ENCODE measurements around the gene PCCA. TPM values are rescaled to one million over a fixed set of nuclear protein-coding genes. Genes with fewer than 3 reads are reported as not detected.
"Not testable (repeated sequence)": the region's sequence is repeated elsewhere in the genome, so short reads cannot be mapped to it uniquely, and the experiment has no call there.

Gene PCCA
- total and polyA plus RNA-seq, 5 experiments from 2014 or later = 8.9 to 14.5 (median 10.9) TPM

DNA sequence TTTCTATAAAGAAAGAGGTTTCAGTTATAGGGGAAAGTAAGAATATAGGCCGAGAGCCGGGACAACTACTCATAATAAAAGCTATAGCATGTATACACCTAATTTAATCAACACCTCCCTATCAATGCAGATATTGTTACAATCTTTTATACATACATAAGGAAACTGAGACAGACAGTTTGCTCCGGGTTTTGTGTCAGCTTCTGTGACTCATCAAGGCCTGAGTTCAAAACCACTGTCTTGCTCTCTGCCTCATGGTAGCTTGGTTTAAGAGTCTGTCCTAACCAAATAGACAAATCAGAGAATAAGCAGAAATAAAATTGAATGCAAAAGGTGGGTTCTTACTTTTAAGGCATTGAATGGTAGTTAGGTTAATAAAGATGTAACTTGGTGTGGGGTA is 276.8 kb downstream of the PCCA start:
- POLR2A ChIA-PET = no interaction called here
- H3K27me3 Mint-ChIP-seq = no peaks in the 10 kb centered on the region

DNA sequence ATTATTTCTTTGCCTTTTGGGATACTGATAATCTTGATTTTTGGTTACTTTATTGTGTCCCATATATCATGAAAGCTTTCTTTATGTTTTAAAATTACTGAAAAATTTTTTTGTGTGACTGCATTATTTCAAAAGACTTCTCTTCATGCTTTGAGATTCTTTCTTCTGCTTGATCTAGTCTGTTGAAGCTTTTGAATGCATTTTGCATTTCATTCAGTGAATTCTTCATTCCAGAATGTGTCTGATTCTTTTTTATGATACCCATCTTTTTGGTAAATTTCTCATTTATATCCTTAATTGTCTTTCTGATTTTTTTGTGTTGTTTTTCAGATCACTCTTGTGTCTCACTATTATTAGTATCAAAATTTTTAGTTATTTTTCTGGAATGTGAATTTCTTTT is 289.6 kb downstream of the PCCA start:
- no peak overlapping the region for H3K4me3 Mint-ChIP-seq
- H3K4me1 Mint-ChIP-seq = peaks cover 0 to 4% (median 0%) of the 10 kb centered on the region in 4 donors
- POLR2A ChIA-PET = no interaction called here
- H3K36me3 Mint-ChIP-seq = peaks cover 46 to 71% (median 52%) of the 10 kb centered on the region in 3 donors
- no peak for ATAC-seq
- no peak for DNase-seq
- peaks cover 14 to 59% (median 36%) of the 10 kb centered on the region in 9 donors for H3K9me3 Mint-ChIP-seq
- H3K27ac Mint-ChIP-seq = no peak overlapping the region
- no peaks in the 10 kb centered on the region for H3K27me3 Mint-ChIP-seq

More for the DNA sequence above, 276.8 kb downstream of the PCCA start:
- H3K9me3 Mint-ChIP-seq = peaks cover 0 to 2% (median 0%) of the 10 kb centered on the region in 9 donors
- no peak overlapping the region for H3K4me3 Mint-ChIP-seq
- ATAC-seq (no peak), DNase-seq (no peak)
- H3K27ac Mint-ChIP-seq = no peak overlapping the region
- H3K4me1 Mint-ChIP-seq = peaks cover 0 to 5% (median 0%) of the 10 kb centered on the region in 4 donors
- peaks cover 7 to 23% (median 20%) of the 10 kb centered on the region in 3 donors for H3K36me3 Mint-ChIP-seq

DNA sequence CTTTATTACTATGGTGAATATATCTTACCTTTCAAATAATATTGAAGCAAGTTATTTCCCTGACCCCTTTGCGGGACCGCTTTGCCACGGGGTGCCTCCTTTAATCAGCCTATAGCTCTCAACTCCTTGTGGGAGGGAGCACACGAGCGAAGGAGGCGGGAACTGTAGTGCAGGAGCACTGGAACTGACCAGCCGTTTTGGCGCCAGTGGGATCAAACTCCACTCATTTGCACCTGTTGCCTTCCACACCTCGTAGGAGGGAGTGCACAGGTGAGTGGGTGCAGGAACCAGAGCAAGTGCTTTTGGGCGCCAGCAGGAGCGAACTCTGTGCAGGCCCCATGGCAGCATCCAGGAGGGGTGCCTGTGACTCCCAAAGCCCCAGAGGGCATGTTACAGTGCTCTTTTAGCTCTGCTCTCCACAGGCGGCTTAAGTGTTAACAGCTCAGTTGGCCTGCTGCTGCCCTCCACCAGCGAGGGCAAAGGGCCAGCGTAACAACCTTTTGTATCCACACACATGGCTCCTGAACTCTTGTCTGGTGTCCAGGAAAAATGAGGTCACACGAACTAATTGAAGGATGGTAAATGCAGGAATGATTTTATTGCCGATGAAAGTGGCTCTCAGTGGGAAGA is 292.8 kb downstream of the PCCA start:
- DNase-seq (peak in 1 of 10 donors; percentile 60), ATAC-seq (no peak)
- Mint-ChIP-seq H3K9me3 (peaks cover 11 to 33% (median 21%) of the 10 kb centered on the region in 9 donors), H3K27ac (no peak overlapping the region), H3K36me3 (peaks cover 30 to 59% (median 42%) of the 10 kb centered on the region in 3 donors), H3K4me3 (no peak overlapping the region), H3K4me1 (peaks cover 0 to 4% (median 0%) of the 10 kb centered on the region in 4 donors), H3K27me3 (no peaks in the 10 kb centered on the region)
- POLR2A ChIA-PET = no interaction called here

DNA sequence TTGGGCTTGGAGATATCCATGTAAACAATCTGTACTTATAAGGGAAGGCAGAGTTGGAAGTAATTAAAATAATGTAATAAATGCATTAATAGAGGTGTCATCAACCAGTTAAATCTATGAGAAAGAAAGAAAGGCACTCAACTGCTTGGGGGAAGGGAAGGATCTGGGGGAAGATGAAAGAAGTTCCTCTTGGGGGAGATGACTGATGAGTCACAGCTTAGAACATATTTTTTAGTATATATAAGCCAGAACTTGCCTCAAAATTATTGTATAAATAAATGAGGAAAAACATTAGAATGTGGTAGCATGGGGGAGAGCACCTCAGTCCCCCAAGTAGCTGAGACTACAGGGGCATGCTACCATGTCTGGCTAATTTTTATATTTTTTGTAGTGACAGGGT is 293.9 kb downstream of the PCCA start:
- H3K27me3 Mint-ChIP-seq = no peaks in the 10 kb centered on the region
- H3K27ac Mint-ChIP-seq = no peak overlapping the region
- POLR2A ChIA-PET = no interaction called here
- peaks cover 23 to 58% (median 44%) of the 10 kb centered on the region in 3 donors for H3K36me3 Mint-ChIP-seq
- no peak for DNase-seq
- ATAC-seq = no peak
- H3K4me3 Mint-ChIP-seq = no peak overlapping the region
- peaks cover 5 to 23% (median 14%) of the 10 kb centered on the region in 9 donors for H3K9me3 Mint-ChIP-seq
- H3K4me1 Mint-ChIP-seq = peaks cover 0 to 4% (median 0%) of the 10 kb centered on the region in 4 donors

DNA sequence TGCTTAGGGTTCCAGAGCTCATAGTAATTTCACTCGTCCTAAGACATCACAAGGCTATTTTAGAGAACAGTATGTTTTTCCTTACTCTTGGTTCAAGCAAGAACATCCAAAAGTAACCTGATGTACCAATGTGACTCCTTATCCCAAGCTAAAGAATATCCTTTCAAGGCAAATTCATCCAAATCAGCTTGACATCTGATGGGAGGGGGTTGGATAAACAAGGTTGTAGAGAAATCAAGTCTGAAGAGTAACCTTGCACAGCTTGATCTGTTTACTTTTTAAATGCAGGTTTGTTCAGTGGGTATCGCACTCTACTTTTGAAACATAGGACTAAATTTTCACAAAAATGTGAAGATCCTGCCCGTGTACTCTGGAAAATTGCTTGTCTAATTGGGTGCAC is 298.5 kb downstream of the PCCA start:
- DNase-seq (no peak), ATAC-seq (no peak)
- POLR2A ChIA-PET = no interaction called here
- no peak overlapping the region for H3K4me3 Mint-ChIP-seq
- no peaks in the 10 kb centered on the region for H3K27me3 Mint-ChIP-seq
- peaks cover 0 to 3% (median 0%) of the 10 kb centered on the region in 9 donors for H3K9me3 Mint-ChIP-seq
- peaks cover 3 to 29% (median 22%) of the 10 kb centered on the region in 3 donors for H3K36me3 Mint-ChIP-seq
- H3K27ac Mint-ChIP-seq = no peak overlapping the region
- peaks cover 0 to 12% (median 2%) of the 10 kb centered on the region in 4 donors for H3K4me1 Mint-ChIP-seq

DNA sequence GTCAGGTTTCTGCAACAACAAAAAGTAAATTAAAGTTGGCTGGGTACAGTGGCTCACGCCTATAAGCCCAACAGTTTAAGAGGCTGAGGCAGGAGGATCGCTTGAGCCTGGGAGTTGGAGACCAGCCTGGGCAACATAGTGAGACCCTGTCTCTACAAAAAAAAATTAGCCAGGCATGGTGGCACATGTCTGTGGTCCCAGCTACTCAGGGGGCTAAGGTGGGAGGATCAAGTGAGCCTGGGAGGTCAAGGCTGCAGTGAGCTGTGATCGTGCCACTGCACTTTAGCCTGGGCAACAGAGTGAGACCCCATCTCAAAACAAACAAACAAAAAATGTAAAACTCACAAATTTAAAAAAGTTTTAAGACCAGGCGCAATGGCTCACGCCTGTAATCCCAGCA is 299.3 kb downstream of the PCCA start:
- H3K27me3 Mint-ChIP-seq, DNase-seq, H3K27ac Mint-ChIP-seq, POLR2A ChIA-PET, ATAC-seq, H3K9me3 Mint-ChIP-seq, H3K4me3 Mint-ChIP-seq: not testable (repeated sequence)
- H3K4me1 Mint-ChIP-seq = peaks cover 0 to 15% (median 6%) of the 10 kb centered on the region in 4 donors
- peaks cover 0 to 29% (median 27%) of the 10 kb centered on the region in 3 donors for H3K36me3 Mint-ChIP-seq

DNA sequence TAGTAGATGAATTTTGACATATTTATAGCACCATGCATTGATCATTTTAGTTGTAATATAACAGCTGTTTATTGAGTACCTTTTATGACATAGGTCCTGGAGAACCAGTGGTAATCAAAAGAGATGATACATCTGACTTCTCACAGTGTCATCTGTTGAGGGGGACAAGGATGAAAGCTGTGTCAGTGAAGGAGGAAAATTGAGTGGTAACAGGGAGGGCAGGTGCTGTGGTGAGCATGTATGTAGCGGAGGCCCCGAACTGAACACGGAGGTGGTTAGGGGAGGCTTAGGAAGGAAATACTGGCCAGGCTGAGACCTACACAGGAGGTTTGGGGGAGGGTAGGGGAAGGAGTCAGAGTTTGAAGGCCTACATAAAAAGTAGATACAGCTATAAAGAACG is 300.0 kb downstream of the PCCA start:
- H3K27ac Mint-ChIP-seq = no peak overlapping the region
- peaks cover 0 to 3% (median 0%) of the 10 kb centered on the region in 9 donors for H3K9me3 Mint-ChIP-seq
- no peak overlapping the region for H3K4me3 Mint-ChIP-seq
- no peak for ATAC-seq
- peaks cover 0 to 29% (median 26%) of the 10 kb centered on the region in 3 donors for H3K36me3 Mint-ChIP-seq
- peaks cover 0 to 22% (median 9%) of the 10 kb centered on the region in 4 donors for H3K4me1 Mint-ChIP-seq
- POLR2A ChIA-PET = no interaction called here
- DNase-seq = no peak
- no peaks in the 10 kb centered on the region for H3K27me3 Mint-ChIP-seq

DNA sequence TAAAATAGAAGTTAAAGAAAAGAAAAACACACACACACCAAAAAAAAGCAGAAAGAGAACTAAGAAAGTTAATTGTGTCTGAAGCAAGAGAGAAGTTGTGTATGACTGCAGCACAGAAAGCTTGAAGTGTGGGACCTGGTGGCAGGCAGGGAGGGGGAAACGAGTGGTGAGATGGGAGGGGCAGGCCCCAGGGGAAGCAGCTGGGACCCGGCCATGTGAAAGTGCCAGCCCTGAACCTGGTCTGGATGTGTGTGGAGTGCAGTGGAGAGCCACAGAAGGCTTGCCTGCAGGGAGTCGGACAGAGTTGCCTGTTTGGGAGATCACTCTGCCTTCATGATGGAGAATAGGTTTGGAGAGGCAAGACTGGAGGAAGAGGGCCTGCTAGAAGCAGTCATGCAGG is 300.7 kb downstream of the PCCA start:
- Mint-ChIP-seq H3K4me1 (peaks cover 0 to 27% (median 10%) of the 10 kb centered on the region in 4 donors), H3K4me3 (no peak overlapping the region), H3K27me3 (no peaks in the 10 kb centered on the region), H3K27ac (no peak overlapping the region), H3K9me3 (peaks cover 0 to 3% (median 0%) of the 10 kb centered on the region in 9 donors), H3K36me3 (peaks cover 0 to 29% (median 24%) of the 10 kb centered on the region in 3 donors)
- no peak for DNase-seq
- no peak for ATAC-seq
- POLR2A ChIA-PET = no interaction called here

DNA sequence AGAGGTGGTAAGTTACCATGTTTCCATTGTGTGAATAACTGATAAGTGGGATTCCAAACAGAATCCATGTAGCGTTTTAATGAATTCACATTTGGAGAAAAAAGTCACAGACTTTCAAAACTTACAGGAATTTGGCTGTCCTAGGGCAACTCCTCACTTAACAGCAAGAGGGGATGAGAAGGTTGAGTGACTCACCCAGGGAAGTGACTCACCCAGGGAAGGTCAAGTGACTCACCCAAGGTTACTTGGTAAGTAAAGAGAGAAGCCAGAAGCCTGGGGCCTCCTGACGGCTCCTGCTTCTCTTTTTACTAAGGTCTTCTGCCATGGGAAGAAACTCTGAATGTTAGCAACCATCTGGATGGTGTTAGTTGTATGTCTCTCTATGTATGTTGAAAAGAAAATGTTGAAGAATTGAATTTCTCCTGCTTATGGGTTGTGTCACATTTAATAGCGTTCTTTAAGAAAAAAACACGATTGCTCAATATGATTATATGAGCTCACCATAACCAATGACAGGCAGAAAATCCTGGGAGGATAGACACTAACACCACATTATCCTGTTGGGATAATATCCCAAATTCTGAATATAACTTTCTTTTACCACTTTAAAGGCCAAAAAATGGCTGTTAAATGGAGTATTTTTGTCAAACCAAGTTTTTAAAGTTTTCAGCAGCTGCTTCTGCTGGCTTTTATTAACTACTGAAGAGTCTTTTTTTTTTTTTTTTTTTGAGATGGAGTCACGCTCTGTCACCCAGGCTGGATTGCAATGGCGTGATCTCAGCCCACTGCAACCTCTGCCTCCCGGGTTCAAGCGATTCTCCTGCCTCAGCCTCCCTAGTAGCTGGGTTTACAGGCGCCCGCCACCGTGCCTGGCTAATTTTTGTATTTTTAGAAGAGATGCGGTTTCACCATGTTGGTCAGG is 304.1 kb downstream of the PCCA start:
- Mint-ChIP-seq H3K9me3 (peaks cover 0 to 3% (median 0%) of the 10 kb centered on the region in 9 donors), H3K4me3 (peak overlapping the region in 2 of 10 donors; percentile 5 to 13), H3K4me1 (peaks cover 0 to 30% (median 10%) of the 10 kb centered on the region in 4 donors), H3K27ac (peak overlapping the region in 2 of 10 donors; percentile 49 to 63), H3K27me3 (no peaks in the 10 kb centered on the region), H3K36me3 (peaks cover 0 to 29% (median 3%) of the 10 kb centered on the region in 3 donors)
- POLR2A ChIA-PET = no interaction called here
- ATAC-seq = peak in 1 of 2 donors; percentile 39
- peak in 1 of 10 donors; percentile 29 for DNase-seq

DNA sequence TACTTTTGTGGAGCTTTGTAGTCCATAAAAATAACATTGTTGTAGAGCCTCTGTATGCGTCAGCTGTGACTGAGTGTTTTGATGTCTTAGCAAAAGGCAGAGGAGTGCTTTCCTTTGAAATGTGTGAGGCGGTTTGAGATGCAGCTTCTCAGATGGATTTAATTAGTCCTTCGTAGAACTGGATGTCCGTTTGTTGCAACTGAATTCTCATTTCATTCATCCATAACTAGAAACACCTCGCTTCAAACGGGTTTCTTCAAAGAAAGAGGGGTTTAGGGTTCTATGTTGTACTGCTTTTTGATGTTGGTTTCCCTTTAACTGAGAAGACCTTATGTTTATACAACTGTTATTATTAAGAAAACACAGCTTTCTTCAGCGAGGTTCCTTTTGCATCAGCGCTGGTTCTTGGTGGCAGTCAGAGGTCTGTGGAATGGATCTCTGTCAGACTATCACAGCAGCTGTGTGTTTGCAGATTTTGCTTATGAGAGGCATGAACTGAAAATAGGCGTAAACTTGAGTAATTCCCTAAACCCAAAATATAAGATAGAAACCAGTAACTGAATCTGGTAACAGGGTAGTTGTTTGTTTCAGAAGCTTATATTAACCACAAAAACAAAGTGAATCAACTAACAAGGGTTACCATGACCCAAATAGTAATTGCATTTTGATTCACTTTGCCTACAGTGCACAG is 305.3 kb downstream of the PCCA start:
- Mint-ChIP-seq H3K4me3 (peak overlapping the region in 2 of 10 donors; percentile 17 to 53), H3K9me3 (peaks cover 0 to 3% (median 0%) of the 10 kb centered on the region in 9 donors), H3K36me3 (peaks cover 0 to 31% (median 3%) of the 10 kb centered on the region in 3 donors), H3K27me3 (no peaks in the 10 kb centered on the region), H3K4me1 (peaks cover 0 to 30% (median 10%) of the 10 kb centered on the region in 4 donors), H3K27ac (peak overlapping the region in 3 of 10 donors; percentile 5 to 75 (median 72))
- DNase-seq (peak in 3 of 10 donors; percentile 2 to 34 (median 8)), ATAC-seq (peak; percentile 35 to 56)
- POLR2A ChIA-PET = no interaction called here

DNA sequence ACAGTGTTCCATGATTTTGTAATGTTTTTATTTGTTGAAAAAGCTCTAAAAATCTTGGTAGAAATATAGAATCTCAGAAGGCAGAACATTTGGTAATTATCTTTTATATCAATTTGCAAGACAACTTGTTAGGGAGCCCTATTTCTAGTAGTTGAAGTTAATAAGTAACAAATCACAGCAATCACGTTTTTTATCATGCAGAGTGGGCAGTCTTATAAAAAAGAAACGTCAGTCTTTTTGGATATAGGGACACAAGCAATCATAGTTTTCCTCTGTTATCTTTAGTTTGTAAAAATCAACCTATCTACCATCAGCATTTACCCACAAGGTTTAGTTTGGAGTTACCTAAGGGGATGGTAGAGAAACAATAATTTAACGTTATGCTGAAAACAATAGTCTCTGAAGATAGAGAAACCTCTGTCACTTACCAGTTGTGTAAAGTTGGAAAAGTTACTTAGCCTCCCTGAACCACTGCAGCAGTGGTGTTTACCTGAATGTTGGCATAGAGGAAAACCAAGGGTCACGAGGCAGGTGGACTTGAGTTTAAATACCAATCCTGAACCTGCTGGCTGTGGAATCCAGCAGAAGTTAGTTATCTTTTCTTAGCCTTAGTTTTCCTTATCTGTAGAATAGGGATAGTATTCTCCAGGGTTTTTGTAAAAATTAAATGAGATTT is 306.9 kb downstream of the PCCA start:
- peaks cover 10 to 44% (median 12%) of the 10 kb centered on the region in 3 donors for H3K36me3 Mint-ChIP-seq
- POLR2A ChIA-PET = no interaction called here

DNA sequence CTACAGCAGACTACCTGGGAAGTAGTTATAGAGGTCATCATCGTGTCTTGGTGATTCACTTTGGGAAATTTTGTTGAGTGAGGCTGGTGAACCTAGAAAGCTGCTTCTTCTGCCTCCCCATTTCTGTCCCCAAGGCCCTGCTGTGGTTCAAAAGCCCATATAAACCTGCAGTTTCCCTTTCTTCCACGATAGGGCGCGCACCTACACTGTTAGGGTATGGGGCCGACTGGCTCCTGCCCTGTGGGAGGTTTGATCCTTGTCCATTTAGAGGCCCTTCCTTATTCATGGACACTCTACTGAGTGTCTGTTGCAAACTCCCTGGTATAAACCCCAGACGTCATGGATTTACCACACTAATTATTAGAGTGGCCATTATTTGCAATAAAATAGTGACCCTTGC is 307.9 kb downstream of the PCCA start:
- POLR2A ChIA-PET = no interaction called here
- H3K9me3 Mint-ChIP-seq = peaks cover 0 to 19% (median 7%) of the 10 kb centered on the region in 9 donors
- DNase-seq (no peak), ATAC-seq (no peak)
- H3K27ac Mint-ChIP-seq = no peak overlapping the region
- H3K36me3 Mint-ChIP-seq = peaks cover 12 to 51% (median 17%) of the 10 kb centered on the region in 3 donors
- no peak overlapping the region for H3K4me3 Mint-ChIP-seq
- H3K4me1 Mint-ChIP-seq = peaks cover 0 to 28% (median 10%) of the 10 kb centered on the region in 4 donors
- no peaks in the 10 kb centered on the region for H3K27me3 Mint-ChIP-seq

More for the DNA sequence above, 306.9 kb downstream of the PCCA start:
- DNase-seq (no peak), ATAC-seq (no peak)
- no peak overlapping the region for H3K4me3 Mint-ChIP-seq
- peaks cover 0 to 30% (median 10%) of the 10 kb centered on the region in 4 donors for H3K4me1 Mint-ChIP-seq
- no peaks in the 10 kb centered on the region for H3K27me3 Mint-ChIP-seq
- H3K9me3 Mint-ChIP-seq = peaks cover 0 to 13% (median 5%) of the 10 kb centered on the region in 9 donors
- H3K27ac Mint-ChIP-seq = no peak overlapping the region

Data from naive thymus-derived CD8-positive, alpha-beta T cell (primary cell).